DMS79 (cell line): ENCODE results near the gene ADGRL1.
"Not testable (repeated sequence)": the region's sequence is repeated elsewhere in the genome, so short reads cannot be mapped to it uniquely, and the experiment has no call there.

Experiments
- DNase-seq: peaks from one replicate; lab custom pipeline; 2025; lab: John Stamatoyannopoulos, UW

ADGRL1 gene

DNA sequence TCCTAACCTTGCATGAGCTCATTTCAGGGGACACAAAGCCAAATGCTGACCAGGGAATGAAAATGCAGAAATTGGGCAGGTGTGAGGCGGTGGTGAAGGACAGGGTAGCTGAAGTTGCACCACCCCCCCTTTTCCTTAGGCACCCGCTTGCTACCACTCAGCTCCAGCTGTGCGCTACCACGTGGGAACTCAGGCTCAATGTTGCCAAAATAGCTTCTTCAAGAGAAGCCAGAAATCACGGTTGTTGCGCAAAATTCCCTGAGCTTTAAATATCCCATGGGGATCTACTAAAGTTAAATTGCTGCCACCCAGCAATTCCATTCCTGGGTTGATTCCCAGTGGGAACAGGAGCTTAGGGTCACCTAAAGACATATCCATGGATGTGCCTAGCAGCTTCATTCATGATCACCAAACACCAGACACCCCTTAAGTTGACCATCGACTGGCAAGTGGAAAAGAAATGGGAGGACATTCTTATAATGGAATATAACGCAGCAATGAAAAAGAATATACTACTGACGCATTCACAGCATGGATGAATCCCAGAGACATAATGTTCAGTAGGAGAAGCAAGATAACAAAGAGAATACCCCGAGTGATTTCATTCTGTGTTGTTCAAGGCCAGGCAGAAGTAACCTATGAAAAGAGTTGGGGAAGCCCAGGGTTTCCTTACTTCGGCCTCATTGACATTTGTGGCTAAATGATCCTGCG, 12.8 kb upstream of the ADGRL1 start:
- DNase-seq, result no peak

DNA sequence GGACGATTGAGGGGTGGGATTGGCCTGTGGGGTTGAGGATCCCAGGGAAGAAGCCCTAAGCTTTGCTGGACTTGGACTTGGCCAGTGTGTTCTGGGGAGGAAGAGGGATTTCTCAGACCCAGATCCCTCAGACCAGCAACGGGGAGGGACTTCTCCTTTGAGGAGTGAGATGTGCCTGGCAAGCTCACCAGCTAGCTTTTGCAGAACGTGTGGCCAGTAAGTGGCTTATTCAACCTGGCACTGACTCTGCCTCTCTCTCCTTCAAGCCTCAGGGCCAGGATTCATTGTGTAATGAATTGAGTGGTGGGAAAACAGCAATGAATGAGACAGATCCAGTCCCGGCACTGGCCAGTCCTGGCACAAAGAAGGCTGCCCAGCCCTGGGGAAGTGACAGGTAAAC, 11.9 kb upstream of the ADGRL1 start:
- not testable (repeated sequence) for DNase-seq

DNA sequence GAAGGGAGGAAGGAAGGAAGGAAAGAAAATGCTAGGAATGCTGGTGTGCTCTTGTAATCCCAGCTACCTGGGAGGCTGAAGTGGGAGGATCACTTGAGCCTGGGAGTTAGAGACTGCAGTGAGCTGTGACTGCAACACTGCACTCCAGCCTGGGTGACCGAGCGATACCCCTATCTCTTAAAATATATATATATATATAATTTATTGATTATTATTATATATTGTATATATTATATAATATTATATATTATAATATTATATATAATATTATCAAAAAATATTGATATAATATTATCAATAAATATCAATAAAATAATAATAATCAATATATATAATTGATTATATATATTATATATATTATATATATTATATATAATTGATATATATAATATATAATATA, 8.6 kb upstream of the ADGRL1 start:
- no peak for DNase-seq

DNA sequence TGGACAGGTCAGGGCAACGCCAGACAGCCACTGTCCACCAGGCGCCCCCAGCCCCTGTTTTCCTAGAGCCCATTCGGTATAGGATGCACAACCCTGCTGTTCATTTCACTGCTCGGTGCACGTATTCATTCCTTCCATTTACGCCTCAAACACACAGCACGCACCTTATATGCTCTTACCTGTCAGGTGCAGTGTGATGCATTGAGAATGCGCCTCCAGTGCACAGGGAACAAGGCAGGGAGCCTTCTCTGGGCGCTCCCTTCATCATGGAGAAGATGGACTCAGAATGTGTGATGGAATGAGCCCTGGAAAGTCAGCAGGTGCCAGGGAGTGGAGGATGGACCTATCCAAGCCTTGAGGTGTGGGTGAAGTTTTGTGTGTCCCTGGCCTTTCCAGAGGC, 4.2 kb upstream of the ADGRL1 start:
- DNase-seq, result not testable (repeated sequence)

DNA sequence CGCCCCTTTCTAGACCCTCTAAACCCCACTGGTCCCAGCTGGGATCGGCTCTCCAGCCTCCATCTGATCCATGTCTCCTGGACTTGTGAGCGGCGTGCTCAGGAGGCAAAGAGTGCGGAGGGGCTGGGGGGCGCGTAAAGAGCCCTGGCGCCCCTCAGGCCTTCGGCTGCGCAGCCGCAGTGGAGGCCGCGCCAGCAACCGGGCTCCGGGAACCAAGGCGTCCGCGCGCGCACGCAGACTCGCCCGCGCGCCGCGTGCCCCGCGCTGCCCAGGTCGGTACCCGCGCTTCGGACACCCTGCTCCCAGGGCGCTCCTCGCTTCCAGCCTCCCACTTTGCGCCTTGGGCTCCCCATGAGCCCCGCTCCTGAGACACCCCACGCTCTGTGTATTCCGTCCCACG, 3.4 kb upstream of the ADGRL1 start:
- not testable (repeated sequence) for DNase-seq

DNA sequence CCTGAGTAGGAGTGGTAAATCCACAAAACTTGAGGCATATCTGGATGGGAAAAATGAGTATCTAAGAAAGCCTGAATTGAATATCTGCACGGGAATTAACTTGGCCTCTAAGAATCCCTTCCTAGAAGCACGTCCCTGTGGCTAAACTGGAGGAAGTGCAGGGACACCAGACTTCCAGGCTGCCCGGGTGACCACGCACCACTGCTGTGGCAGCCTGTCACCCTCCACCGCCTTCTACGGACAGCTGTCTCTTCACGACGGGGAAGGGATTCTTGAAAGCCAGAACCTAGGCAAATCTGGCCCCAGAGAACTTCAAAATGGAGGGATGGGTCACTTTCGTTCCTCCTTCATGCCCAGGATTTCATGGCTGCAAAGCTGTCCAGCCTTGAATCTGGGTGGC, 2.5 kb upstream of the ADGRL1 start:
- DNase-seq, result not testable (repeated sequence)

DNA sequence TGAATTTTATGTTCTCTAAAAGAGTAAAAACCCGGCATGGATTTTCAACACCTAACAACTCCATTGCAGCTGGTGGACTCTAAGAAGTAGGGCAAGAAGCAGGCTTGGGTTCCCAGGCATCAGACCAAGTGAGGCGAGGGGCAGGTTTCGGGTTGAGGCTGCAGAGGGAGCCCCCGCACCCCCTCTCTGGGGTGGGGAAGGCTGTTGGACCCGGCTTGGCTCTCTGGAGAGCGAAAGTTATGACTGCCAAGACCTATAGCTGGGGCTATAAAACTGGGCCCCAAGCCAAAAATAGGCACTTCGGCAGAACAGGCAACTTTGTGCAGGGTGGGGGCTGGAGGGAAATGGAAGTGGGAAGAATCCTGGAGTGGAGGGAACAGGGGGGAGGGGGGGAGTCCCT, 1.8 kb upstream of the ADGRL1 start:
- DNase-seq, result peak; percentile 80

DNA sequence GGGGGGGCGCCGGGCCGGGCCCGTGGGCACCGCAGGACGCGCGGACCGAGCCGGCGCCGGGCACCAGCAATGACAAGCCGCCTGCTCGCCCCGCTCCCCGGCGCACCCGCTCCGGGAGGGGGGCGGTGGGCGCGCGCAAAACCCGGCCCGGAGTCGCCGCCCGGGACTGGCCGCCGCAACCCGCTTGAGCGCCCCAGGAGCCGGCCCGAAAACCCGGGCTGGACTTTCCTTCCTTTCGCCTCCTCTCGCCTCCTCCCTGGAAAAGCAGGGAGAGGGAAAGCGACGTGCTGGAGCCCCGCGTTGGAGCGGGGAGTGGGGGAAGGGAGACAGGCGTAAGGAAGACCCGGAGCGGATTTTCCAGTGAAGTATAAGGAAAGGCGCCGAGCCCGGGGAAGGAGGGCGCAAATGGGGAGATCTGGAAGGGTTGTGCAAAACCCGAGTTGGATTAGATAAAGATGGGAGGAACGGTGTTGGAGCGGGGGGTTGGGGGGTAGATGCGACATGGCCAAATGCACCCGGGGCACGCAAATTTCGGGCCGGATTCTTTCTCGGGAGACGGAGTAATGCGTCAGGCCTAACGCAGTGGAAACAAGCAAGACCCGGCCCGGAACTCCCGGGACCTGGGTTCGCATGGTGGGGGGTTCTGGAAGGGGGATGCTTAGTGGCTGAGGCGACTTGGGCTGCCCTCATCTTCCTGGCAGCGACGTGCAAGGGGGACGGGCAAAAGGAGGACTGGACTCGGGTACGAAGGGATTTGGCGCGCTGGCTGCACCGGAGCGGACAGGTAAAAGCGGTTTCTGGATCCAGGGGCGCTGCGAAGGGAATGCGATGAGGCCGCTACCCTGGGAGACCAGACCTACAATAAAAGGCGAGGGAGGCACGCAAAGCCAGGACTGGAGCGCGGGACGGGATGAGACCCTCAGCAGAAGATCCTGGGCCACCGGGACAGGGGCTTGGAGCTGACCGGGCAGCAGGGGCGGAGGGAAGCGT, 1.1 kb upstream of the ADGRL1 start:
- DNase-seq, result peak; percentile 99

DNA sequence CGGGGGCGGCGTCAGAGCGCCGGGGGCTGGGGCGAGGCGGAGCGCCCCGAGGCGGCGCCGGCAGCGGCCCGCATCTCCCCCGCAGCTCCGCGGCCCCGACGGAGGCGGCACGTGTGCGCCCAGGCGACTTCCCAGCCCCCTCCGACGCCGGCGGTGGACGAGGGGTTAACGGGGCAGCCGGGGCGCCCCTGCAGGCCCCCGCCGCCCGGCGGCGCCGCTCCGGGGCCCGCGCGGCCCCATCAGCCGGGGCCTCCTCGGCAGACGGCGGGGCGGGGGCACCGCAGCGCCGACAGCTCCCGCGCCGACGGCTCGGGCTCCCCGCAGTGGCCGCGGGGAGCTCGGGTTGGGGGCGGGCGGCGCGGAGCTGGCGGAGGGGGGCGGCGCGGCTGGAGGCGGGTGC, 339 bp upstream of the ADGRL1 start:
- DNase-seq, result not testable (repeated sequence)

DNA sequence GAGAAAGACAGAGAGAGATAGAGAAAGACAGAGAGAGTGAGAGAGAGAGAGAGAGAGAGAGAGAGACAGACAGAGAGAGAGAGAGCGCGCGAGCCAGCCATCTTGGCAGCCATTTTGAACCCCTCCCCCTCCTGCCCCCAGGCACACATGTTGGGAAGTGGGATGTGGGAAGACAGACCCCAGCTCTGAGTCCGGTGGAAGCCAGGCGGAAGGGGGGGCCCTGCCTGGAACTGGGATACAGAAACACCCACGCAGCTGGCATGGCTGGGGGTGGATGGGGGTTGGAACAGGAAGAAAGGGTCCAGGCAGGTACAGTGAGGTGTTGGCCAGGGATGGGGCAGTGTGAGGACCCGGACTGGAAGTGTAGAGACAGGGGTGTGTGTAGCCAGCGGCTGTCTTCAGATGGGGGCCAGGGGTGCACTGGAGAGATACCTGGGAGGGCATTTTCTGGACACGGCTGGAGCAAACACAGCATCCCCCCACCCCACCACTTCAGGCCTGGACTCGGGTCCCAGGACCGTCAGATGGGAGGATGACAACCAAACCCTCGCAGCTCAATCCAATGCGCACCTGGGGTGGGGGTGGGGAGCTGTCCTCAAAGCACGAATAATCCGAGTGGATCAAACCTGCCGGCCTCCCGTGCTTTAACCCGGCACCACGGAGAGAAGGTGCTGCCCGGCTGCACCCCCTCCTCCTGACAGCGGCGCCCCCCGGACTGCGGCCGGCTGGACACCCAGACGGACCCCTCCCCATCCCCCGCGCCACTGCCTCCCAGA, 1.1 kb downstream of the ADGRL1 start:
- DNase-seq, result not testable (repeated sequence)

DNA sequence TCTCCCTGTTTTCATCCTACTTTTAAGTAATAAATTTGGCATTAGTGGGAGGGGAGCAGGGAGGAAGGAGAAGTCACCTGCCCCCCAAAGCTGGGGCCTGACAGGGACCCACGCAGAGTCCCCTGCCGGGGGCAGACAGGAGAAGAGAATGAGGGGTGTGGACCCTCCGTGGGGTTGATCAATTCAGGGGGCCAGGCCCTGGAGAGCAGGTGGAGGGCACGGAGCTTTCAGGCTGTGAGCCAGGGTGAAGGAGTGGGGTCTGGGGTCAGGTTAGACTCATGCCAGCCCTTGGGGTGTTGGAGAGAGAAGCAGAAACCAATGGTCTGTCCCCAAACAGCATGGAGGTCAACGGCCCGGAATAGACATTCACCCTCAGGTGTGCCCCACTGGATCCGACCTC, 1.8 kb downstream of the ADGRL1 start:
- DNase-seq, result not testable (repeated sequence)

DNA sequence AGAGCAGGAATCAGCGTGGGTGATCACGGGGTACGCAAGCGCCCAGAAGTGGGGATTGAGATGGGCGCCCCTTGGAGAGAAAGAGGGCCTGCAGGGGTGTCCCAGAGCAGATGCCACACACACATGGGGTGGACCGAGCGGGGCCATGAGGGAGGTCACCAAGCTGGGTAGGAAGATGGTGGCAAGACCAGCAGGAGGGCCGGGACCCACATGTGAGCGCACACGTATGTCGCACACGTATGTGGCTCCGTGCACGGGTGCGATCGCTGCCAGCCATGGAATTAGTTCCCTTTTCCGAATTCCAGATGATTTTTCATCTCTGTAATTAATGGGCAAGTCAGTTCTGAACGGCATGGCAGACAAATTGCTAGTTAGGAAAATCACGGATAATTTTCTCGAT, 2.2 kb downstream of the ADGRL1 start:
- not testable (repeated sequence) for DNase-seq

DNA sequence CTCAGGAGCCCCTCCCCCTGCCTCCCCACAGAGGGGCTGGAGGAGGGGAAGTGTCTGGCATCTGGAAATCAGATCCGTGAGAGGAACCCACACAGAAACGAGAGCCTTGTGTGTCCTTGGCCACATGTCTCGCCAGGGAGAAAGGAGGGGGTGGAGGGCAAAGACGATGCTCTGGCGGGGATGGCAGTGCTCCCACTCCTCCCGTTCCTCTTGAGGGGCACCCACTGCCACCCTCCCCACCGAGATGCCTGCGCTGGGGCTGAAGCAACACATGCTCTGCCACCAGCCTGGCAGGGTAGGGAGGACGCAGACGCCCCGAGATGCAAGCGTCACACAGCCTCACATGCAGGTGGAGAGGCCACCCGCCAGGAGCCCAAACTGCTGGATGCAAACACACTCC, 2.8 kb downstream of the ADGRL1 start:
- no peak for DNase-seq

DNA sequence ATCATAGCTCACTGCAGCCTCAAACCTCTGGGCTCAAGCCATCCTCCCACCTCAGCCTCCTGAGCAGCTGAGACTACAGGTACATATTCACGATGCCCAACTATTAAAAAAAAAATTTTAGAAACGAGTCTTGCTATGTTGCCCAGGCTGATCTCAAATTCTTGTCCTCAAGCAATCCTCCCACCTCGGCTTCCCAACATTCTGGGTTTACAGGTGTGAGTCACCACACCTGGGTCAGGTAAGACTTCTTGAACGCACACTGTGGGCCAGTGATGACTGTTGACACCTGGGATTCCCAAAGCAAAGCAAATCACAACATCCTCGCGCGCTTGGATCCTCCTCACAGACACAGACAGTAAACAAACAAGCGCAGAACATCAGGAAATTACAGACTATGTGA, 4.5 kb downstream of the ADGRL1 start:
- DNase-seq, result not testable (repeated sequence)

DNA sequence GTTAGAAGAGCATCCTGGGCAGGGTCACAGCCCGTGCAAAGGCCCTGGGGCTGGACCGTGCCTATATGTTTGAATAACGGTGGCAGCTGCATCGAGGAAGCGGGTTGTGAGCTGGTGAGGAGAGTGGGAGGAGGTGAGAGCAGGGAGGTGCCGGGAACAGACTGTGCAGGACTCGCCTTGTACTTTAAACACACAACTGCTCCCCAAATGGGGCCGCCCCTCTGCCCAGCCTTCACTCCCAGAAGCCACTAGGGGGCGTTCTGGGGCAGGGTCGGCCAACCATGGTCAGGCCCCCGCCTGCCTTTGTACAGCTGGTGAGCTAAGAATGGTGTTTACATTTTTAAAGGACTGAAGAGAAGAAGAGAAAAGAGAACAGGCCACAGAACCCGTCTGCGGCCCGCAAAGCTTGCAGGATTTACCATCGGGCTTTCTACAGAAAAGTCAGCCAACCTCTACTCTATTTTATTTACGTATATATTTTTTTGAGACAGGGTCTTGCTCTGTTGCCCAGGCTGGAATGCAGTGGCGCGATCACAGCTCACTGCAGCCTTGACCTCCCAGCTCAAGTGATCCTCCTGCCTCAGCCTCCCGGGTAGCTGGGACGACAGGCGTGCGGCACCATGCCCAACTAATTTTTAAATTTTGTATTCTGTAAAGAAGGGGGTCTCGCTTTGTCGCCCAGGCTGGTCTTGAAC, 5.7 kb downstream of the ADGRL1 start:
- not testable (repeated sequence) for DNase-seq

DNA sequence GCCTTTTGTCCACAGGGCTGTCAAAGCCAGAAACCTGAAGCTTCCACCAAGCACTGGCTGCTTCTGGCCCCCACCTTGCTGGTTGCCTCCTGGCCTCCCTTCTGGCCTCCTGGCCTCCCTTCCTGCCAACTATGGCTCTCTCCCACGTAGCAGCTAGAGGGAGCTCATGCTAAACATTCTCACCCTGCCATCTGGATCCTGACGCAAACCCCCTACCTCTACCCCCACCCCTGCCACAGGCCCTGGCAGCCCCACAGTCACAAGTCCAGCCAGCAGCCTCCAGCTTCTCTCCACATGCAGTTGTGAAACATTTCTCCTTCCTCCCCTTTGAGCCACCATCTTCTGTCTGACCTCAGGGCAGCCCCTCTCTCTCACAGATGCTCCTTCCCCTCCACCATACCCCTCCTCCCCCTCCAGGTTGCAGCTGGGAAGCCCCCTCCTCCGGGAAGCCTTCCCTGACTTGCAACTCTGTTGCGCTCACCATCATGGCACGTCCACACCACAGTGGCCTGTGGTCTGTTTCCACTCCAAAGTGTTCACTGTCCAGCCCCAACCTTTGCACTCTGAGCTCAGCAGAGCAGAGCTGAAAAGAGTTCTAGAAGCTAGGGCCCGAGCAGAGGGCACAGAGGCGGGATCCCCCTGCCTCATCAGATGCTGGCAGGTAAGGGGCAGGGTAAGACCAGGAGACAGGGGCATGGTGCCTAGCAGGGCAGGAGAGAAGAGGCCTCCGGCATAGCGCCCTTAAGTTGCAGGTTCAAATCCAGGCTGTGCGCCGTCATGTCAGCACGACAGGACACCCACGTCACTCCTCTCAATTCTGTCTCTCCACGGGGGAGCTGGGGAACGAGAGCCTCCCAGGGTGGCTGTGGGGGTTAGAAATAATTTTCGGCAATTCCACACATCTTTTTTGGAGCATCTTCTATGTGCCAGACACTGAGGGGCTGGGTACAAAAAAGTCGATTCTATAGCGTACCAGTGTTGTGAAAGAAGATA, 7.3 kb downstream of the ADGRL1 start:
- no peak for DNase-seq

DNA sequence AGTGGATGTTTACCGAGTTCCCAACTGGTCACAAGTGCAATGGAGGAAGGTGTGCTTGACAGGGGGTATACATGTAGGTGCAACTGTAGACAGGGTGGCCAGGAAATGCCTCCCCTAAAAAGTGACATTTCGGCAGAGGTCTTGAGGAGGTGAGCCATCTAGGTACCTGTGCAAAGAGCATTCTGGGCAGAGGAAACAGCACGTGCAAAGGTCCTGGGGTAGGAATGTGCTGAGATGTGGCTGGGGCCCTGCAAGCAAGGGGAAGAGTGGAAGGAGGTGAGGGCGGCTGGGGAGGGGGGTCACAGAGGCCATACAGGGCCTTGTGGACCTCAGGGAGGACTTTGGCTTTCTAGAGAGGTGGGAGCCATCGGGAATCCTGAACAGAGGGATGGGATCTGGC, 8.1 kb downstream of the ADGRL1 start:
- DNase-seq, result no peak

DNA sequence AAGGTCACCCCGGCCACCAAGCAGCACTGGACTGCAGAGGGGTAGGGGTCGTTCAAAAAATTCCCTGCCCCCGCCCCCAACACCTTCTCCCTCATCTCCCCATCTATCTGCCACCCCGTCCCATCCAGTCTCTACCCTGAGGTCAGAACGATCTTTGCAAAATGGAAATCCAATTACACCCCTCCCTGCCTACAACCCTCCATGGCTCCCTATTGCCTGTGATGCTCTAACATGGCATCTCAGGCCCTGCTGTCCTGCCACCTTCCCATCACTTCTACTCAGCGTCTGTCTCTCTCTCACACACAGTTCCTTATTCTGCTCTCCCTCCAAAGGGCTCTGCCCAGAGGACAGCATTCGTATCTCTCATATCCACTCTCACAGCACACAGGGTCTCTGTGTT, 8.7 kb downstream of the ADGRL1 start:
- DNase-seq, result not testable (repeated sequence)

DNA sequence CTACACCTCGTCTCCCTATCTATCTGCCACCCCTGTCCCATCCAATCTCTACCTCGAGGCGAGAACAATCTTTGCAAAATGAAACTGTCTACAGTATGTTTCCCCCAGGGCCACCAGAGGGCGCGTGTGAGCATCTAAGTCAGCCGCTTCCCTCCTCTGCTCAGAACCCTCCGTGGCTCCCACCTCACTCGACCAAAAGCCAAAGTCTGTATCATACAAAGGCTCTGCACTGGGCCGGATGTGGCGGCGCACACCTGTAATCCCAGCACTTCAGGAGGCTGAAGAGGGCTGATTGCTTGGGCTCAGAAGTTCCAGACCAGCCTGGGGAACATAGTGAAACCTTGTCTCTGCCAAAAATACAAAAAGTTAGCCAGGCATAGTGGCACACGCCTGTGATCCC, 9.9 kb downstream of the ADGRL1 start:
- DNase-seq, result not testable (repeated sequence)

DNA sequence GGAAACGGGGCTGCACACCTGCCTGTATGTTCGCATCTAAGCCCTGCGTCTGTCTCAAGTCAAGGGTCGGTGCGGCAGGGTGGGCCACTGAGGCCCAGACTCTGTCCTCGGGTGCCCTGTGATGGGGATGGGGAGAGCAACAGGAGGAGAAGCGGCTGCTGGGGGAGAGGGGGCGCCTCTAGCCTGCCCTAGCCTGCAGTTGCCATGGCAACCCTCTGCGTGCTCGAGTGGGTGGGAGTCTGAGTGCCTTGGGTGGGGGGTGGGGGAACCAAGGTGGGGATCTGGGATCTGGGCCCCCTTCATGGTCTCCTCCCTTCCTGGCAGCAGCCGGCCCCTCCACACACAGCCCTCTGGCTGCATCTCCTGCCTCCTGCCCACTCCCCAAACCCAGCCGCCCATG, 10.8 kb downstream of the ADGRL1 start:
- DNase-seq, result not testable (repeated sequence)
